K562 (cell line): ENCODE results near the gene DOCK7. TPM values are rescaled to one million over a fixed set of nuclear protein-coding genes. Genes with fewer than 3 reads are reported as not detected.

Source experiments
- ATAC-seq: fragments of 200-7000 bp; cut with Tn5 transposase; 3 replicates; pipeline ENCODE4 v1.9.1; 2020; ENCODE audit warnings: moderate library complexity
- BruUV-seq: library from RNA; stranded (reverse); fragments of 400-500 nt; replicated peaks from 2 replicates; lab custom pipeline; 2021; lab: Mats Ljungman, UMichigan
- CTCF ChIA-PET: fragments of 300-600 bp; formaldehyde crosslinking; extraction: SDS; loops from one replicate; lab custom pipeline; 2021; ENCODE audit warnings: low intra/inter-chr PET ratio; lab: Yijun Ruan, JAX
- POLR2A ChIA-PET: fragments of 300-600, 350-650 bp; sonication (Branson Sonifier 250); formaldehyde crosslinking; extraction: SDS; loops from one replicate; lab custom pipeline; 2021; ENCODE audit warnings: antibody characterized with exemption, inconsistent platforms; lab: Yijun Ruan, JAX
- DNase-seq, 4 experiments: peaks; one replicate each; pipeline versions ENCODE4 v3.0.0 to v3.0.0-alpha.2; 2011 to 2018; ENCODE audit warnings: low spot score in 3 of 4, mixed read lengths in 3 of 4; ENCODE audit errors: extremely low read depth in 1 of 4
- FAIRE-seq: peaks from 2 replicates; lab custom pipeline; 2011; peaks lifted over from hg19 to GRCh38; lab: Jason Lieb, UNC
- H2AFZ ChIP-seq: 2 replicates; pipeline ENCODE4 v1.6.0; 2011; ENCODE audit warnings: low read depth, low read length, control low read depth, inconsistent platforms
- H3K27ac ChIP-seq: fragments of 200-600 bp; 3 replicates; pipeline ENCODE4 v1.8.0; 2011; ENCODE audit warnings: low read depth, mild to moderate bottlenecking, control low read depth, inconsistent platforms, low read length, moderate library complexity, mixed read lengths; ENCODE audit errors: extremely low read depth
- H3K27me3 ChIP-seq, 2 experiments: fragments of 300-600 bp in 1 of 2; 2 replicates in 1 of 2; 3 replicates in 1 of 2; pipeline versions ENCODE4 v1.6.0 to v1.8.0; 2011; ENCODE audit warnings: inconsistent platforms in 2 of 2, low read length in 2 of 2, mild to moderate bottlenecking in 1 of 2, mixed read lengths in 1 of 2, moderate library complexity in 1 of 2; ENCODE audit not compliant: control insufficient read depth in 2 of 2, insufficient read depth in 2 of 2
- H3K36me3 ChIP-seq: fragments of 300-600 bp; 3 replicates; pipeline ENCODE4 v1.8.0; 2011; ENCODE audit warnings: mild to moderate bottlenecking, low read length, inconsistent platforms; ENCODE audit not compliant: control insufficient read depth, insufficient read depth
- H3K4me1 ChIP-seq, 2 experiments: fragments of 200-600 bp in 1 of 2; replicated peaks in 1 of 2; 2 replicates in 1 of 2; 3 replicates in 1 of 2; pipeline versions ENCODE4 v1.5.1 to v1.8.0; 2011; ENCODE audit warnings: inconsistent platforms in 2 of 2, low read length in 2 of 2, mild to moderate bottlenecking in 1 of 2, mixed read lengths in 1 of 2, moderate library complexity in 1 of 2; ENCODE audit not compliant: control insufficient read depth in 2 of 2, insufficient read depth in 2 of 2
- H3K4me2 ChIP-seq: 2 replicates; pipeline ENCODE4 v1.6.1; 2011; ENCODE audit warnings: low read length, control low read depth, inconsistent platforms, mixed read lengths; ENCODE audit not compliant: insufficient read depth
- H3K4me3 ChIP-seq: fragments of 200-600 bp; sonication (generic), shearing (Covaris generic); 2 replicates; pipeline ENCODE4 v1.5.1; 2016; ENCODE audit warnings: control low read depth, inconsistent platforms
- H3K79me2 ChIP-seq: fragments of 200-600 bp; 3 replicates; pipeline ENCODE4 v1.8.0; 2011; ENCODE audit warnings: low read length, inconsistent platforms; ENCODE audit not compliant: control insufficient read depth, insufficient read depth
- H3K9ac ChIP-seq, 2 experiments: 2 replicates each; pipeline versions ENCODE4 v1.6.0 to v1.6.1; 2011; ENCODE audit warnings: low read depth in 2 of 2, low read length in 2 of 2, control low read depth in 1 of 2, inconsistent platforms in 1 of 2, mild to moderate bottlenecking in 1 of 2, mixed read lengths in 1 of 2; ENCODE audit not compliant: insufficient read depth in 1 of 2
- H3K9me1 ChIP-seq: one replicate; pipeline ENCODE4 v1.6.0; 2011; ENCODE audit warnings: inconsistent platforms, mild to moderate bottlenecking, low read length, moderate library complexity; ENCODE audit not compliant: control insufficient read depth, insufficient read depth
- H3K9me3 ChIP-seq: replicated peaks from 2 replicates; pipeline ENCODE4 v1.5.1; 2011; ENCODE audit warnings: low read depth, low read length, inconsistent platforms; ENCODE audit not compliant: control insufficient read depth, insufficient read depth
- H4K20me1 ChIP-seq: replicated peaks from 2 replicates; pipeline ENCODE4 v1.6.1; 2011; ENCODE audit warnings: low read length, inconsistent platforms, mixed read lengths; ENCODE audit not compliant: control insufficient read depth, insufficient read depth
- CLOCK ChIP-seq: fragments of 250-450 bp; sonication (Bioruptor Pico); IDR thresholded peaks from 2 replicates; pipeline ENCODE4 v1.4.0; 2020; ENCODE audit warnings: mild to moderate bottlenecking, moderate library complexity, borderline replicate concordance
- GTF2F1 ChIP-seq: IDR thresholded peaks from 2 replicates; pipeline ENCODE4 v1.6.1; 2011; ENCODE audit warnings: low read depth, low read length, improper control_type of control experiment
- KDM2B ChIP-seq: fragments of 250-450 bp; sonication (Bioruptor Pico); IDR thresholded peaks from 2 replicates; pipeline ENCODE4 v1.8.0; 2021; ENCODE audit warnings: mild to moderate bottlenecking, moderate library complexity
- MAFG ChIP-seq: fragments of 450-650 bp; conservative IDR thresholded peaks from 2 replicates; pipeline ENCODE4 v1.6.1; 2016; ENCODE audit warnings: missing genetic modification characterization, missing compliant biosample characterization
- MYBL2 ChIP-seq, 2 experiments: fragments of 450-650 bp in 1 of 2; sonication (generic) in 1 of 2; formaldehyde crosslinking in 1 of 2; IDR thresholded peaks; 2 replicates each; pipeline versions ENCODE4 v1.6.1 to v1.8.1; 2017 to 2022; ENCODE audit warnings: borderline replicate concordance in 1 of 2, inconsistent platforms in 1 of 2, low read depth in 1 of 2, mild to moderate bottlenecking in 1 of 2, missing genetic modification reagents in 1 of 2, moderate library complexity in 1 of 2
- SMAD3 ChIP-seq: fragments of 450-650 bp; formaldehyde crosslinking; conservative IDR thresholded peaks from 2 replicates; pipeline ENCODE4 v1.4.0; 2020; ENCODE audit warnings: mild to moderate bottlenecking
- STAT6 ChIP-seq: sonication (generic); formaldehyde crosslinking; IDR thresholded peaks from 2 replicates; pipeline ENCODE4 v1.8.1; 2023; ENCODE audit warnings: mild to moderate bottlenecking, missing genetic modification reagents
- ZNF408 ChIP-seq: fragments of 250-450 bp; sonication (Bioruptor Pico); IDR thresholded peaks from 2 replicates; pipeline ENCODE4 v1.4.0; 2020; ENCODE audit warnings: low read depth, mild to moderate bottlenecking, moderate library complexity
- ZNF507 ChIP-seq: conservative IDR thresholded peaks from 2 replicates; pipeline ENCODE4 v1.6.1; 2017; ENCODE audit warnings: missing genetic modification characterization, missing compliant biosample characterization
- WGBS: fragments of 100-300 bp; shearing (Covaris generic); methylation state at CpG from one replicate; pipeline ENCODE4 v1.1.6; 2016; ENCODE audit warnings: low coverage, mixed read lengths; ENCODE audit not compliant: insufficient coverage; ENCODE audit errors: missing lambda C conversion rate; 5-methylcytosine and 5-hydroxymethylcytosine counted together
- in situ Hi-C: fragments of 300-500 bp; cut with MboI; formaldehyde crosslinking; loops from 4 replicates; pipeline ENCODE4 v1.15.0; 2018; ENCODE audit warnings: inconsistent platforms, mixed read lengths
- intact Hi-C: fragments of 100-400 bp; cut with micrococcal nuclease; formaldehyde crosslinking; loops from 2 replicates; pipeline ENCODE4 v1.14.2; 2022
- polyA plus RNA-seq, 8 experiments: library from polyadenylated mRNA; depleted of rRNA in 4 of 8; stranded (reverse) in 5 of 8; unstranded in 3 of 8; fragments of >200 nt; fragmentation: Nextera tagmentation in 2 of 8; fragmentation: Illumina TruSeq in 1 of 8; extraction: Ambion mirVana in 2 of 8; extraction: Trizol in 1 of 8; gene quantifications; 2 replicates each; pipeline versions ENCODE4 v1.2.1 to v1.2.3, GENCODE V29; 2011 to 2014; ENCODE audit warnings: inconsistent platforms in 1 of 8, missing spikeins in 1 of 8
- total RNA-seq, 7 experiments: library from RNA; depleted of rRNA in 6 of 7; stranded (reverse); fragments of >200 nt in 6 of 7; fragmentation: Illumina TruSeq in 2 of 7; extraction: Trizol in 2 of 7; gene quantifications; 2 replicates each; pipeline versions ENCODE4 v1.2.1 to v1.2.3, GENCODE V29; 2011 to 2021; ENCODE audit warnings: low replicate concordance in 1 of 7

Gene DOCK7
- total and polyA plus RNA-seq, 9 of the 15 experiments (the other 6 are each of a cell fraction or from before 2014, with no cell fraction given): 4.9 to 35.1 (median 12.6) TPM

GRCh38 chr1:62516600-62516999, 171.6 kb downstream of the DOCK7 start (continued):
- no peak for TF ChIP-seq SMAD3 (CRISPR knock-in tag)
- no peak for TF ChIP-seq MAFG (tag)
- TF ChIP-seq KDM2B (CRISPR knock-in tag): no peak
- no peak for TF ChIP-seq ZNF408 (CRISPR knock-in tag)
- TF ChIP-seq GTF2F1: no peak

GRCh38 chr1:62514746-62515423, 173.3 kb downstream of the DOCK7 start:
- Histone ChIP-seq H3K36me3 (no peaks in the 10 kb centered on the region), H3K27ac (no peak overlapping the region), H3K4me1 (no peaks in the 10 kb centered on the region), H3K9ac (no peak overlapping the region), H3K4me3 (no peak overlapping the region), H4K20me1 (no peaks in the 10 kb centered on the region), H3K79me2 (no peaks in the 10 kb centered on the region), H3K4me2 (no peak overlapping the region), H3K27me3 (no peaks in the 10 kb centered on the region), H3K9me1 (no peaks in the 10 kb centered on the region), H2AFZ (no peak overlapping the region), H3K9me3 (no peaks in the 10 kb centered on the region)
- FAIRE-seq: no peak
- intact Hi-C loops: no loop called here
- in situ Hi-C loops: no loop called here
- CTCF ChIA-PET: no interaction called here
- no peak for ATAC-seq
- DNase-seq: no peak
- 56% methylated on average over 3 of the region's 3 CpGs for WGBS
- TF ChIP-seq MYBL2 (IDR thresholded peaks at IDR 0.05; ENCODE audit: low read depth): no peak
- TF ChIP-seq MYBL2 (CRISPR knock-in tag; IDR thresholded peaks at IDR 0.05; ENCODE audit: borderline replicate concordance): no peak
- TF ChIP-seq STAT6 (CRISPR knock-in tag): no peak
- TF ChIP-seq CLOCK (CRISPR knock-in tag): no peak
- TF ChIP-seq ZNF507: no peak
- no TSS peak for BruUV-seq
- POLR2A ChIA-PET: no interaction called here
